Ovary (tissue), 3 donors: ENCODE data around the gene GABRA4.

ENCODE experiments used
- EP300 ChIP-seq: sonication (generic); formaldehyde crosslinking; IDR thresholded peaks from one replicate; pipeline ENCODE4 v1.6.1; 2017; ENCODE audit warnings: antibody characterized with exemption
- POLR2A ChIP-seq: fragments of 450-650 bp; IDR thresholded peaks from one replicate; pipeline ENCODE4 v1.6.1; 2017; ENCODE audit warnings: antibody characterized with exemption, mild to moderate bottlenecking, moderate library complexity
- TF ChIP-seq, protein P1 (sequence below), 3 donors: fragments of 450-650 bp in 2 of 3; fragments of 200-600 bp in 1 of 3; IDR thresholded peaks; one replicate each; pipeline versions ENCODE4 v1.5.1 to v1.8.0; 2016 to 2022; ENCODE audit warnings: antibody characterized with exemption in 3 of 3, mild to moderate bottlenecking in 1 of 3
- donor health status: DM: no; HTN: no; CAD: no.

- TF ChIP-seq, protein P1, sequence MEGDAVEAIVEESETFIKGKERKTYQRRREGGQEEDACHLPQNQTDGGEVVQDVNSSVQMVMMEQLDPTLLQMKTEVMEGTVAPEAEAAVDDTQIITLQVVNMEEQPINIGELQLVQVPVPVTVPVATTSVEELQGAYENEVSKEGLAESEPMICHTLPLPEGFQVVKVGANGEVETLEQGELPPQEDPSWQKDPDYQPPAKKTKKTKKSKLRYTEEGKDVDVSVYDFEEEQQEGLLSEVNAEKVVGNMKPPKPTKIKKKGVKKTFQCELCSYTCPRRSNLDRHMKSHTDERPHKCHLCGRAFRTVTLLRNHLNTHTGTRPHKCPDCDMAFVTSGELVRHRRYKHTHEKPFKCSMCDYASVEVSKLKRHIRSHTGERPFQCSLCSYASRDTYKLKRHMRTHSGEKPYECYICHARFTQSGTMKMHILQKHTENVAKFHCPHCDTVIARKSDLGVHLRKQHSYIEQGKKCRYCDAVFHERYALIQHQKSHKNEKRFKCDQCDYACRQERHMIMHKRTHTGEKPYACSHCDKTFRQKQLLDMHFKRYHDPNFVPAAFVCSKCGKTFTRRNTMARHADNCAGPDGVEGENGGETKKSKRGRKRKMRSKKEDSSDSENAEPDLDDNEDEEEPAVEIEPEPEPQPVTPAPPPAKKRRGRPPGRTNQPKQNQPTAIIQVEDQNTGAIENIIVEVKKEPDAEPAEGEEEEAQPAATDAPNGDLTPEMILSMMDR (IDR thresholded peaks at IDR 0.05), result no peak
- no peak for TF ChIP-seq POLR2A
- TF ChIP-seq EP300, result no peak
Observed at GRCh38 chr4:46999566-46999965, 6.2 kb upstream of the GABRA4 start.
